MCF 10A (cell line): ENCODE measurements around the gene RTL1. TPM values are rescaled to one million over a fixed set of nuclear protein-coding genes. Genes with fewer than 3 reads are reported as not detected.
A peak's percentile ranks its signal among the peaks of the same experiment; 100 is the strongest.

Source experiments
- microRNA-seq: library from miRNA; unstranded; fragments of <30 nt; microRNA quantifications from one replicate; pipeline ENCODE4 v1.2.0, GENCODE V29; 2022
- total RNA-seq: library from RNA; stranded (reverse); gene quantifications from 2 replicates; pipeline ENCODE4 v1.2.3, GENCODE V29; 2022

The RTL1 gene
- total RNA-seq, 1 experiment from 2014 or later, result not detected

Small RNA genes within 50 kb of the gene (microRNA-seq; reads per million reads assigned to microRNA genes)
- gene MIR127 (10.6 reads per million, percentile 51 among the genes with 10 or more reads in this experiment), gene MIR136 (not detected), gene MIR337 (not detected), gene MIR370 (not detected), gene MIR431 (0.66 reads per million), gene MIR432 (0.93 reads per million), gene MIR433 (not detected), gene MIR493 (0.93 reads per million), gene MIR665 (not detected)

Other genes starting within 250 kb of the RTL1 start
- not detected in 2 replicates for gene DLK1, start 176.8 kb downstream of the RTL1 start, total RNA-seq
- gene MEG3, start 77.6 kb downstream of the RTL1 start, total RNA-seq, result not detected in 2 replicates